Sigmoid colon (tissue), 7 donors: ENCODE measurements around the gene C14orf39. TPM values are rescaled to one million over a fixed set of nuclear protein-coding genes. Genes with fewer than 3 reads are reported as not detected.
"Not testable (repeated sequence)": the region's sequence is repeated elsewhere in the genome, so short reads cannot be mapped to it uniquely, and the experiment has no call there.

Experiments used
- DNase-seq: peaks from one replicate; pipeline ENCODE4 v3.0.0-alpha.2; 2019
- H3K27ac ChIP-seq, 4 donors: fragments of 200-600 bp; sonication (generic); one replicate each; pipeline ENCODE4 v1.5.1; 2016 to 2019; ENCODE audit warnings: mild to moderate bottlenecking in 1 of 4
- H3K27me3 ChIP-seq, 3 donors: fragments of 200-600 bp; sonication (generic); one replicate each; pipeline ENCODE4 v1.5.1; 2019; ENCODE audit warnings: mild to moderate bottlenecking in 1 of 3
- H3K36me3 ChIP-seq, 4 donors: fragments of 200-600 bp; sonication (generic); one replicate each; pipeline ENCODE4 v1.5.1; 2016 to 2019
- H3K4me1 ChIP-seq, 4 donors: fragments of 200-600 bp; sonication (generic); one replicate each; pipeline ENCODE4 v1.5.1; 2017 to 2019
- H3K4me3 ChIP-seq, 4 donors: fragments of 200-600 bp; sonication (generic); one replicate each; pipeline ENCODE4 v1.5.1; 2017 to 2019; ENCODE audit warnings: mild to moderate bottlenecking in 2 of 4, moderate library complexity in 1 of 4
- H3K9me3 ChIP-seq, 4 donors: fragments of 200-600 bp in 3 of 4; sonication (generic) in 3 of 4; one replicate each; pipeline versions ENCODE4 v1.5.1 to v1.6.1; 2013 to 2019
- CTCF ChIP-seq, 4 experiments: fragments of 450-650 bp in 3 of 4; fragments of 200-600 bp in 1 of 4; IDR thresholded peaks; one replicate each; pipeline ENCODE4 v1.5.1; 2016 to 2019; ENCODE audit warnings: antibody characterized with exemption in 4 of 4, mild to moderate bottlenecking in 3 of 4, moderate library complexity in 2 of 4
- EP300 ChIP-seq, 4 donors: sonication (generic); formaldehyde crosslinking; IDR thresholded peaks; one replicate each; pipeline ENCODE4 v1.6.1; 2017; ENCODE audit warnings: antibody characterized with exemption in 4 of 4
- POLR2A ChIP-seq, 2 donors: fragments of 450-650 bp; IDR thresholded peaks; one replicate each; pipeline ENCODE4 v1.6.1; 2016; ENCODE audit warnings: antibody characterized with exemption in 2 of 2, mild to moderate bottlenecking in 2 of 2, moderate library complexity in 2 of 2
- POLR2AphosphoS5 ChIP-seq, 4 donors: sonication (generic); formaldehyde crosslinking; IDR thresholded peaks; one replicate each; pipeline ENCODE4 v1.6.1; 2017; ENCODE audit warnings: antibody characterized with exemption in 4 of 4
- WGBS, 2 donors: extraction: QIAGEN DNeasy Blood & Tissue Kit; methylation state at CpG; one replicate each; pipeline ENCODE4 v1.1.7; 2013; 5-methylcytosine and 5-hydroxymethylcytosine counted together
- intact Hi-C: fragments of 100-400 bp; cut with DNase I; formaldehyde crosslinking; loops from one replicate; pipeline ENCODE4 v1.15.1; 2023
- polyA plus RNA-seq, 3 donors: library from polyadenylated mRNA; stranded (reverse); fragments of 200-250 nt; gene quantifications; one replicate each; pipeline ENCODE4 v1.2.3, GENCODE V29; 2013
- total RNA-seq, 4 donors: library from RNA; depleted of rRNA; stranded (reverse); fragments of >200 nt; gene quantifications; one replicate each; pipeline ENCODE4 v1.1.0, GENCODE V29; 2016
- donor health status: healthy with polysubstance abuse.
- donor health status: Bipolar disorder and iron deficiency.
- donor health status: healthy.

C14orf39 gene
- total and polyA plus RNA-seq, 7 donors: 0.16 to 1.6 (median 0.36) TPM; not detected in 4

- Histone ChIP-seq H3K27ac (no peak overlapping the region), H3K4me1 (no peaks in the 10 kb centered on the region), H3K9me3 (no peaks in the 10 kb centered on the region), H3K27me3 (no peaks in the 10 kb centered on the region), H3K36me3 (no peaks in the 10 kb centered on the region), H3K4me3 (no peak overlapping the region)
- intact Hi-C loops: no loop called here
- no peak for TF ChIP-seq POLR2AphosphoS5 (IDR thresholded peaks at IDR 0.05)
- 58 to 66% methylated on average over 4 of the region's 4 CpGs for WGBS, 2 donors
- no peak for DNase-seq
Observed at GRCh38 chr14:60455875-60456274, 30.0 kb downstream of the C14orf39 start.

- intact Hi-C loops: no loop called here
- H3K27ac ChIP-seq: no peak overlapping the region
- no peak for DNase-seq
- no peaks in the 10 kb centered on the region for H3K4me1 ChIP-seq
- WGBS, 2 donors: 10 to 38% methylated on average over 2 of the region's 2 CpGs
- H3K36me3 ChIP-seq: no peaks in the 10 kb centered on the region
- H3K4me3 ChIP-seq: no peak overlapping the region
- no peak for TF ChIP-seq CTCF (IDR thresholded peaks at IDR 0.05)
- no peak for TF ChIP-seq POLR2AphosphoS5 (IDR thresholded peaks at IDR 0.05)
- no peak for TF ChIP-seq EP300 (IDR thresholded peaks at IDR 0.05)
- TF ChIP-seq POLR2A (IDR thresholded peaks at IDR 0.05): no peak
- peaks cover 0 to 6% (median 0%) of the 10 kb centered on the region in 4 donors for H3K9me3 ChIP-seq
- no peaks in the 10 kb centered on the region for H3K27me3 ChIP-seq
Observed at GRCh38 chr14:60430276-60430675, 55.6 kb downstream of the C14orf39 start.

DNA sequence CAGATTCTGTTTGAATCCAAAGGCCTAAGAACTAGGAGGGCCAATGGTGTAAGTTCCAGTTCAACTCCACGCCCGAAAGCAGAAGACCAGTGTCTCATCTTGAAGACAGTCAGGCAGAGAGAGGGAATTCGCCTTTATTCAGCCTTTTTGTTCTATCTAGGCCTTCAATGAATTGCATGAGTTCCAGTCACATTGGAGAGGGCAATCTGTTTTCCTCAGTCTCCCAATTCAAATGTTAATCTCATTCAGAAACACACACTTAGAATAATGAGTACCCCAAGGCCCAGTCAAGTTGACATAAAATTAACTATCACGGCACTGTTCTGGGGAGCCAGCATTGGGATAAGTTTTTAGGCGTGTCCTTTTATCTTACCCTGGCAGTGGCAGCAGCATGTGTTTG, 65.8 kb downstream of the C14orf39 start:
- 85 to 90% methylated on average over 5 of the region's 5 CpGs for WGBS, 2 donors
- Histone ChIP-seq H3K27me3 (no peaks in the 10 kb centered on the region), H3K4me1 (no peaks in the 10 kb centered on the region), H3K27ac (no peak overlapping the region), H3K9me3 (no peaks in the 10 kb centered on the region), H3K36me3 (no peaks in the 10 kb centered on the region), H3K4me3 (no peak overlapping the region)
- no peak for TF ChIP-seq POLR2AphosphoS5 (IDR thresholded peaks at IDR 0.05)
- TF ChIP-seq CTCF (IDR thresholded peaks at IDR 0.05): no peak
- no peak for TF ChIP-seq EP300 (IDR thresholded peaks at IDR 0.05)
- no peak for TF ChIP-seq POLR2A (IDR thresholded peaks at IDR 0.05)
- intact Hi-C loops: no loop called here
- DNase-seq: no peak

- H3K27ac ChIP-seq, H3K36me3 ChIP-seq, H3K4me3 ChIP-seq, H3K4me1 ChIP-seq, H3K27me3 ChIP-seq, H3K9me3 ChIP-seq, intact Hi-C loops, DNase-seq: not testable (repeated sequence)
- WGBS, 2 donors: 96 to 97% methylated on average over 22 of the region's 22 CpGs
Observed at GRCh38 chr14:60397550-60397949, 88.3 kb downstream of the C14orf39 start.

- WGBS, 2 donors: 47 to 62% methylated on average over 2 of the region's 2 CpGs
- no peak overlapping the region for H3K27ac ChIP-seq
- H3K27me3 ChIP-seq: no peaks in the 10 kb centered on the region
- TF ChIP-seq EP300 (IDR thresholded peaks at IDR 0.05) (no peak), POLR2AphosphoS5 (IDR thresholded peaks at IDR 0.05) (no peak), CTCF (IDR thresholded peaks at IDR 0.05) (no peak), POLR2A (IDR thresholded peaks at IDR 0.05) (no peak)
- H3K9me3 ChIP-seq: peaks cover 0 to 5% (median 0%) of the 10 kb centered on the region in 4 donors
- H3K4me1 ChIP-seq: no peaks in the 10 kb centered on the region
- DNase-seq: no peak
- H3K4me3 ChIP-seq: no peak overlapping the region
- intact Hi-C loops: no loop called here
- H3K36me3 ChIP-seq: no peaks in the 10 kb centered on the region
Observed at GRCh38 chr14:60396718-60397343, 89.0 kb downstream of the C14orf39 start.

Other genes with a start within 250 kb of the C14orf39 start
- 10 to 100 TPM; 39.2 to 60.9 (median 54.1) TPM for gene PPM1A, start 236.8 kb downstream of the C14orf39 start, total RNA-seq
- 100 to 1,000 TPM in 1 of 3 donors, 10 to 100 TPM in 2; 34.9 to 116 (median 88.9) TPM for gene PPM1A, start 236.8 kb downstream of the C14orf39 start, polyA plus RNA-seq
- gene SIX6, start 23.1 kb upstream of the C14orf39 start, total RNA-seq: not detected
- not detected for gene SIX6, start 23.1 kb upstream of the C14orf39 start, polyA plus RNA-seq
- under 1 TPM in 1 of 4 donors, not detected in 3; 0.71 TPM for gene SIX1, start 163.4 kb upstream of the C14orf39 start, total RNA-seq
- under 1 TPM in 1 of 3 donors, not detected in 2; 0.01 TPM for gene SIX1, start 163.4 kb upstream of the C14orf39 start, polyA plus RNA-seq
- 1 to 10 TPM; 1.5 to 2.7 (median 1.9) TPM for gene SIX4, start 238.3 kb upstream of the C14orf39 start, total RNA-seq
- under 1 TPM in 1 of 3 donors, not detected in 2; 0.10 TPM for gene SIX4, start 238.3 kb upstream of the C14orf39 start, polyA plus RNA-seq
- 10 to 100 TPM; 22.4 to 65.0 (median 39.0) TPM for gene MNAT1, start 248.7 kb upstream of the C14orf39 start, total RNA-seq
- 10 to 100 TPM in 2 of 3 donors, 1 to 10 TPM in 1; 9.5 to 12.6 (median 11.6) TPM for gene MNAT1, start 248.7 kb upstream of the C14orf39 start, polyA plus RNA-seq